ENCODE data around the gene NXPE4.

Gene NXPE4

GRCh38 chr11:114559425-114560310, 35.9 kb downstream of the NXPE4 start, which contains the start of gene NXPE1:
Gene NXPE1, minus strand, starts transcription at chr11:114559881. Its CDS starts 8,680 bp downstream, at chr11:114551201.
- DNase-seq = no peak

GRCh38 chr11:114556135-114556534, 39.5 kb downstream of the NXPE4 start:
- no peak for DNase-seq

GRCh38 chr11:114553642-114554041, 41.9 kb downstream of the NXPE4 start:
- no peak for DNase-seq

- no peak for DNase-seq
These were observed 44.5 kb downstream of the NXPE4 start for GRCh38 chr11:114551060-114551459.

- DNase-seq = no peak
These were observed 69.9 kb downstream of the NXPE4 start for GRCh38 chr11:114525682-114526081.

GRCh38 chr11:114524122-114524521, 71.5 kb downstream of the NXPE4 start:
- DNase-seq = no peak

GRCh38 chr11:114522818-114523217, 72.8 kb downstream of the NXPE4 start:
- no peak for DNase-seq

Data from T-helper 1 cell (primary cell).